GM19372 (cell line): ENCODE data around the gene UBXN7.
A peak's percentile ranks its signal among the peaks of the same experiment; 100 is the strongest.
"Not testable (repeated sequence)": the region's sequence is repeated elsewhere in the genome, so short reads cannot be mapped to it uniquely, and the experiment has no call there.

Experiments used
- ATAC-seq: cut with Tn5 transposase; IDR thresholded peaks from one replicate; pipeline ENCODE4 v1.9.1; 2021; ENCODE audit warnings: mild to moderate bottlenecking, low read depth, moderate library complexity; ENCODE audit not compliant: unreplicated experiment

UBXN7 gene

DNA sequence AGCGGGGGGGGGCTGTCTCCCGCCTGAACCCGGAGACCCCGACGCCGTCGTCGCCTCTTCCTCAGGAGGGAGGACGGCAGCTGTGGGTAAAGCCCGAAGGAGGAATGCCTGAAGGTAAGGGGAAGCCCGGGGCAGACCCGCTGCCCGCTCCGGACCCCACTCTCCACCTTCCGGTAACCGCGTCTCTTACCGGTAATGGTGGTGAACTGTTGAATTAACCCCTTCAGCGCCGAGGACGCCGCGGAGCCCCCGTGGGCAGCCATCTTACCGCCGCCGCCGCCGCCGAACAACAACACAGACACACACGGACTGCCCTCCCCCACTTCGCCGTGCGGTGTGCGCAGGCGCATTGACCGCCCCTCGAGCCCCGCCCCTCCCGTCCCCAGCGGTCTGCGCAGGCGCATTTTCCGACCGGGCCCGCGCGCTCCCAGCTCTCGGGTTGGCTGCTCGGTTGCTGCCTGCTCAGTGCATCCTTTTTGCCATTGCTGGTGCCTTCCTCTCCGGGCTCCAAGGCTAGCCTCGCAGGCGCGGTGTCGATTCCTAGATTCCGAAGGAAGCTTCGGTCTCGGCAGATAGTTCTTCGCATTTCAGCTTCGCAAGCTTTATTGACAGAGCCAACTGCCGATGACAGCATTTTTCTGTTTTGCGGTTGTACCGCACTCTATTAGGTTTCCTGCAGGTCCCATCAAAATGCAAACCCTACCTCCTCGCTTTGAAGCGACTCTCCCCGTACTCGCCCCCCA, at the start of gene UBXN7:
UBXN7 (minus strand) TSS at position 291 of the 743 bp plus-strand sequence; CDS start at position 263, 28 bp downstream.
- peak; percentile 87 for ATAC-seq

GRCh38 chr3:196477678-196478077, 45.5 kb upstream of the UBXN7 start:
- no peak for ATAC-seq

- no peak for ATAC-seq
These were observed 40.1 kb upstream of the UBXN7 start for GRCh38 chr3:196472286-196472685.

DNA sequence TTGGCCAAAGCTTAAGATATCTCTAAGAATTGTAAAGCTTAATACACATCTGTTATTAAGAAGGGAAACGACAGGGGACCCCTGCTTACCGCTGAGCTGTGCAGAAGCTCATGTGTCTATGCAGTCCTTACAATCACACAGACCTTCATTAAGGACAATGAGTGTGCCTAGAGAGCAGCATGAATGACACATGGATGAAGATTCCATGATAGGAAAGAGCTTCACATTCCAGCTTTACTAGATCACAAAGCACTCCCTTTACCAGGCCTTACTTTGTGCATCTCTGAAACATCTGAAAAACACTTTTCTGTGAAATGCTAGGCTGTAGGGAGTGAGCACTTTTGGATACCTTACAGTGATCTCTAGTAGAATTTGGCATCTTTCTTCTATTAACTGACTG, 39.3 kb upstream of the UBXN7 start:
- no peak for ATAC-seq

- not testable (repeated sequence) for ATAC-seq
These were observed 38.0 kb upstream of the UBXN7 start for GRCh38 chr3:196470182-196470581.

DNA sequence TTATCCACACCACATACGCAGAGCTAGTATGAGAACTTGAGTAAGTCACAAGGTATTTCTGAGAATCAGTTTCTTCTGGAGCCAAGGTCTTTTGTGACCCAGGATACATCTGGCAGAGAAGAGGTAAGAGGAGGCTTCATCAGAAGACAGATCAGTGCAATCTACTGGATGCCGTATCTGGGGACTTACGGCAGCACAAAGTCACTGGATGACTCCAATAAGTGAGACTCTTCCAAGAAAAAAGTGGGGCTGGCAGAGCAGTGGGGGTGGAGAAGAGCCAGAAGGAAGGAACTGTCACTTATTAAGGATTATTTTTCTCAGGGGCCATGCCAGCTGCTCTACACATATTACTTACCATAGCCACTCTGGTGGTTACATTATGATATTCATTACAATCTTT, 31.6 kb upstream of the UBXN7 start:
- no peak for ATAC-seq

DNA sequence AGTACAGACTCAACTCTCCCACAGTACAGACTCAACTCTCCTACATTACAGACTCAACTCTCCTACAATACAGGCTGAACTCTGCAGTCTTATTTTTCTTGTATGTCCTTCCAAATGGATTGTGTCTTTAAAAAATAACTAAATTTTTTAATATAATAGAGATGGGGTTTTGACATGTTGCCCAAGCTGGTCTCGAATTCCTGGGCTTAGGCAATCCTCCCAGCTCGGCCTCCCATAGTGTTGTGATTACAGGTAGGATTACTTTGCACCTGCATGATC, 31.2 kb upstream of the UBXN7 start:
- ATAC-seq = no peak

GRCh38 chr3:196462680-196463477, 30.7 kb upstream of the UBXN7 start:
- ATAC-seq = not testable (repeated sequence)

- no peak for ATAC-seq
These were observed 25.8 kb upstream of the UBXN7 start for GRCh38 chr3:196458063-196458462.

DNA sequence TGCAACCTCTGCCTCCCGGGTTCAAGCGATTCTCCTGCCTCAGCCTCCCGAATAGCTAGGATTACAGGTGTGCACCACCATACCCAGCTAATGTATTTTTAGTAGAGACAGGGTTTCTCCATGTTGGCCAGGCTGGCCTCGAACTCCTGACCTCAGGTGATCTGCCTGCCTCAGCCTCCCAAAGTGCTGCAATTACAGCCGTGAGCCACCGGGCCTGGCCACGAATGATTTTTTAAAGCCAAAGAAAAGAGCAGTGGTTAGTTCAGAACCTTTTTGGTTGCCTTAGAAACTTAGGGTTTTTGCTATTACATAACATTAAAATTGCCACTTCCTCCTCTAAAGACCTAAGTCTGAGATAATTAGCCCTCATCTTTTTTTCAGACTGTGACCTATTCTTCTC, 25.2 kb upstream of the UBXN7 start:
- not testable (repeated sequence) for ATAC-seq

- no peak for ATAC-seq
These were observed 22.7 kb upstream of the UBXN7 start for GRCh38 chr3:196454935-196455334.

DNA sequence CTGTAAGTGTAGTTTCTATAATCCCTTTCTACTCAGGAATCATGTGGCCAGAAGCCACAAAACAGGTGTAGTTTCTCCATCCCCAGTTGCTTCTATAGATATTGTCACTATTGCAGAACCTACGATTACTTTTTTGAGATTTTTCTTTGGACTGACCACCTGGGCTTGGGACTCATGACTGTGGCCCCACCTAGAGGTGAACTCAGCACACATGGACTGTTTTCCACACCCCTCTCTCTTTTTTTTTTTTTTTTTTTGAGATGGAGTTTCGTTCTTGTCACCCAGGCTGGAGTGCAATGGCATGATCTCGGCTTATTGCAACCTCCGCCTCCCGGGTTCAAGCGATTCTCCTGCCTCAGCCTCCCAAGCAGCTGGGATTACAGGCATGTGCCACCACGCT, 13.2 kb upstream of the UBXN7 start:
- not testable (repeated sequence) for ATAC-seq

GRCh38 chr3:196444500-196444894, 12.3 kb upstream of the UBXN7 start:
- ATAC-seq = no peak

- ATAC-seq = no peak
These were observed 8.5 kb upstream of the UBXN7 start for GRCh38 chr3:196440696-196441095.

- ATAC-seq = no peak
These were observed 7.9 kb upstream of the UBXN7 start for GRCh38 chr3:196440041-196440537.

- ATAC-seq = peak; percentile 23
These were observed 768 bp downstream of the UBXN7 start for GRCh38 chr3:196431181-196432136.

DNA sequence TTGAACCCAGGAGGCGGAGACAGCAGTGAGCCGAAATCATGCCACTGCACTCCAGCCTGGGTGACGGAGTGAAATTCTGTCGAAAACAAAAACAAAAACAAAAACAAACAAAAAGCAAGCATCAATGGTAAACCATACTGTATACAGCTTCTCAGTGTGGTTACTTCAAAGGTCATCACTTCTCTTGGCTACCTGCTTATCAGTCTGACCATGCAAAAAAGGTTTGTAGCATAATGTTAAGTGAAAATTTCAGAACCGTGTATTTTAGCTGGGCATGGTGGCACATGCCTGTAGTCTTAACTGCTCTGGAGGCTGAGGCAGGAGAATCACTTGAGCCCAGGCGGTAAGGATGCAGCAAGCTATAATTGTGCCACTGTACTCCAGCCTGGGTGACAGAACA, 4.2 kb downstream of the UBXN7 start:
- ATAC-seq = no peak

DNA sequence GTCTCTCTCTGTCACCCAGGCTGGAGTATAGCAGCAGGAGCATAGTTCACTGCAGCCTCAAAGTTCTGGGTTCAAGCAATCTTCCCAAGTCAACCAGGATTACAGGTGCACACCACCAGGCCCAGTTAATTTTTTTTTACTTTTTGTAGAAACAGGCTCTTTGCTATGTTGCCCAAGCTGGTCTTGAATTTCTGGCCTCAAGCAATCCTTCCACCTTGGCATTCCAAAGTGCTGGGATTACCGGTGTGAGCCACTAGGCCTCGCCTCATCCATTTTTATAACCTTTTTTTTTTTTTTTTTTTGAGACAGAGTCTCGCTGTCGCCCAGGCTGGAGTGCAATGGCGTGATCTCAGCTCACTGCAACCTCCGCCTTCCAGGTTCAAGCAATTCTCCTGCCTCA, 7.8 kb downstream of the UBXN7 start:
- ATAC-seq = not testable (repeated sequence)

- ATAC-seq = no peak
These were observed 9.0 kb downstream of the UBXN7 start for GRCh38 chr3:196423044-196423781.

- ATAC-seq = not testable (repeated sequence)
These were observed 10.6 kb downstream of the UBXN7 start for GRCh38 chr3:196421668-196422067.
